Measurements from ENCODE around the gene PPT1.

The PPT1 gene

GRCh38 chr1:40027647-40028046 lies 69.4 kb downstream of the PPT1 start:
- TF ChIP-seq SPI1 (IDR thresholded peaks at IDR 0.05; ENCODE audit: borderline replicate concordance, low read depth), result no peak
- no peak for DNase-seq (ENCODE audit: low read depth in 1 of 2, low spot score in 1 of 2)

GRCh38 chr1:40024671-40025070 lies 72.4 kb downstream of the PPT1 start:
- no peak overlapping the region for H3K4me3 ChIP-seq (replicated peaks; ENCODE audit: insufficient read depth, low read length)
- DNase-seq (ENCODE audit: low read depth in 1 of 2, low spot score in 1 of 2), result no peak
- H3K27me3 ChIP-seq (ENCODE audit: insufficient read depth, poor library complexity, severe bottlenecking), result no peaks in the 10 kb centered on the region
- H3K27ac ChIP-seq (replicated peaks), result no peak overlapping the region
- TF ChIP-seq POLR2AphosphoS5 (IDR thresholded peaks at IDR 0.05; ENCODE audit: low read depth) (no peak), GABPA (IDR thresholded peaks at IDR 0.05; ENCODE audit: low read depth) (no peak), SPI1 (IDR thresholded peaks at IDR 0.05; ENCODE audit: borderline replicate concordance, low read depth) (no peak), REST (IDR thresholded peaks at IDR 0.05; ENCODE audit: insufficient replicate concordance, low read depth) (no peak), CTCF (IDR thresholded peaks at IDR 0.05; ENCODE audit: insufficient read depth, low read length) (no peak)

More at GRCh38 chr1:40027647-40028046, 69.4 kb downstream of the PPT1 start:
- Histone ChIP-seq H3K4me3 (replicated peaks; ENCODE audit: insufficient read depth, low read length) (no peak overlapping the region), H3K27ac (replicated peaks) (no peak overlapping the region), H3K27me3 (ENCODE audit: insufficient read depth, poor library complexity, severe bottlenecking) (no peaks in the 10 kb centered on the region)

GRCh38 chr1:40023379-40023944 lies 73.6 kb downstream of the PPT1 start:
- H3K27ac ChIP-seq (replicated peaks), result no peak overlapping the region
- DNase-seq (ENCODE audit: low read depth in 1 of 2, low spot score in 1 of 2), result no peak
- TF ChIP-seq GABPA (IDR thresholded peaks at IDR 0.05; ENCODE audit: low read depth) (no peak), POLR2AphosphoS5 (IDR thresholded peaks at IDR 0.05; ENCODE audit: low read depth) (no peak), SPI1 (IDR thresholded peaks at IDR 0.05; ENCODE audit: borderline replicate concordance, low read depth) (no peak), REST (IDR thresholded peaks at IDR 0.05; ENCODE audit: insufficient replicate concordance, low read depth) (no peak), CTCF (IDR thresholded peaks at IDR 0.05; ENCODE audit: insufficient read depth, low read length) (no peak)
- no peak overlapping the region for H3K4me3 ChIP-seq (replicated peaks; ENCODE audit: insufficient read depth, low read length)
- no peaks in the 10 kb centered on the region for H3K27me3 ChIP-seq (ENCODE audit: insufficient read depth, poor library complexity, severe bottlenecking)
